Adrenal gland (tissue), 5 donors: ENCODE data around the gene SRRM2.

ENCODE experiments used
- CTCF ChIP-seq, 6 experiments: fragments of 450-650 bp in 4 of 6; fragments of 200-600 bp in 2 of 6; sonication (generic) in 1 of 6; IDR thresholded peaks; 1 replicate in 5 of 6; 2 replicates in 1 of 6; pipeline versions ENCODE4 v1.5.1 to v1.8.0; 2016 to 2021; ENCODE audit warnings: antibody characterized with exemption in 6 of 6, mild to moderate bottlenecking in 2 of 6, moderate library complexity in 1 of 6
- POLR2A ChIP-seq, 2 donors: fragments of 450-650 bp; IDR thresholded peaks; one replicate each; pipeline ENCODE4 v1.6.1; 2017; ENCODE audit warnings: antibody characterized with exemption in 2 of 2, mild to moderate bottlenecking in 2 of 2, moderate library complexity in 1 of 2
- donor health status: DM: no; HTN: no; CAD: no.

- no peak for TF ChIP-seq POLR2A (IDR thresholded peaks at IDR 0.05)
- TF ChIP-seq CTCF (IDR thresholded peaks at IDR 0.05) = no peak
Observed at GRCh38 chr16:2766430-2767139, 14.1 kb downstream of the SRRM2 start.
